ENCODE measurements around the gene ADGRG2.

The ADGRG2 gene, protein sequence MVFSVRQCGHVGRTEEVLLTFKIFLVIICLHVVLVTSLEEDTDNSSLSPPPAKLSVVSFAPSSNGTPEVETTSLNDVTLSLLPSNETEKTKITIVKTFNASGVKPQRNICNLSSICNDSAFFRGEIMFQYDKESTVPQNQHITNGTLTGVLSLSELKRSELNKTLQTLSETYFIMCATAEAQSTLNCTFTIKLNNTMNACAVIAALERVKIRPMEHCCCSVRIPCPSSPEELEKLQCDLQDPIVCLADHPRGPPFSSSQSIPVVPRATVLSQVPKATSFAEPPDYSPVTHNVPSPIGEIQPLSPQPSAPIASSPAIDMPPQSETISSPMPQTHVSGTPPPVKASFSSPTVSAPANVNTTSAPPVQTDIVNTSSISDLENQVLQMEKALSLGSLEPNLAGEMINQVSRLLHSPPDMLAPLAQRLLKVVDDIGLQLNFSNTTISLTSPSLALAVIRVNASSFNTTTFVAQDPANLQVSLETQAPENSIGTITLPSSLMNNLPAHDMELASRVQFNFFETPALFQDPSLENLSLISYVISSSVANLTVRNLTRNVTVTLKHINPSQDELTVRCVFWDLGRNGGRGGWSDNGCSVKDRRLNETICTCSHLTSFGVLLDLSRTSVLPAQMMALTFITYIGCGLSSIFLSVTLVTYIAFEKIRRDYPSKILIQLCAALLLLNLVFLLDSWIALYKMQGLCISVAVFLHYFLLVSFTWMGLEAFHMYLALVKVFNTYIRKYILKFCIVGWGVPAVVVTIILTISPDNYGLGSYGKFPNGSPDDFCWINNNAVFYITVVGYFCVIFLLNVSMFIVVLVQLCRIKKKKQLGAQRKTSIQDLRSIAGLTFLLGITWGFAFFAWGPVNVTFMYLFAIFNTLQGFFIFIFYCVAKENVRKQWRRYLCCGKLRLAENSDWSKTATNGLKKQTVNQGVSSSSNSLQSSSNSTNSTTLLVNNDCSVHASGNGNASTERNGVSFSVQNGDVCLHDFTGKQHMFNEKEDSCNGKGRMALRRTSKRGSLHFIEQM
- 0 reads per million in 4 donors for total RNA-seq

DNA sequence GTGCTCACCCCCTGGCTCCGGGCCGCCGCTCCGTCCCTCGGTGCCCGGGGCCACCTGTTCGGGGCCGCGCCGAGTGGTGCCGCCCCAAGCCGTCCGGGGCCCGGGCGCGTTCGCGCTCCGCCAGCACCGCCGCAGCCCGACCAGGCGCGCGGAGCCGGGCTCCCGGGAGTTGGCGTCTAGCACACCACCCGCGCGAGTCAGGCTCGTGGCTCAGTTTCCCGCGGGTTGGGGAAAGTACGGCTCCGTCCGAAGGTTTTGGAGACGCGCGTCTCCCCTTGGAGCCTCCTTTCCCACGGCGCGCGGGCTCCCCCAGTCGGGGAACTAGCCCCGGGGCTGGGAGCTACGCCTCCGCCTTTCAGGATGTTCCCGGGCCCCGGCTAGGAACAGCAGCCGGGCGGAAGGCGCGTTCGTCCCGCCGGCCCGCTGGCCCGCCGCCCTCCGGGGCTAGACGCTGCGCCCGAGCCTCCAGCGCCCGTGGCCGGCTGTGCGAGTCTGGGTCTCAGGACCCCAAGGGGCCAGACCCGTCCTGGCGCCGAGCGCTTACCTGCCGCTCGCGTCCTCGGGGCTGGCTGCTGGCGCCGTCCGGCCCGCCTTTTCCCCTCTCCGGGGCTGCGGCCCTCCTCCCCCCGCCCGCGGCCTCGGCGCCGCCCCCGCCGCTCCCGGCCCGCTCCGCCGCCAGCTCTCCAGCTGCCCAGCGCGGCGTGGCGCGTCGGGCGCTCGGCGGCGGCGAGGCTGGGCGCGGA lies at the start of gene ADGRG2:
TSS of gene ADGRG2 (minus strand) at position 571 of the 743 bp plus-strand sequence. CDS start 53,634 bp downstream, outside the sequence.
- DNase-seq, result no peak

DNA sequence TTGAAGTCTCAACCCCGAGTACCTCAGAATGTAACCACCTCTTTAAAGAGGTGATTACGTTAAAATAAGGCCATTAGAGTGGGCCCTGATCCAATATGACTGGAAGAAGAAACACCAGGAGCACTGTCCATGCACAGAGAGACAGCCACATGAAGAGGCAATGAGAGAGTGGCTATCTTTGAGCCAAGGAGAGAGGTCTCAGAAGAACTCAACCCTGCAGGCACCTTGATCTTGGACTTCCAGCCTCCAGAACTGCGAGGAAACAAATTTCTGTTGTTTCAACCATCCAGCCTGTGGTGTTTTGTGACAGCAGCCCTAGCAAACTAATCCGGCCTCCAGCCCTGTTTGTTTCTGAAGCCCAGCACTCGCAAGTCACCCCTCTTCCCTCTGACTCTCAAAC lies 46.3 kb upstream of the ADGRG2 start:
- DNase-seq, result no peak

DNA sequence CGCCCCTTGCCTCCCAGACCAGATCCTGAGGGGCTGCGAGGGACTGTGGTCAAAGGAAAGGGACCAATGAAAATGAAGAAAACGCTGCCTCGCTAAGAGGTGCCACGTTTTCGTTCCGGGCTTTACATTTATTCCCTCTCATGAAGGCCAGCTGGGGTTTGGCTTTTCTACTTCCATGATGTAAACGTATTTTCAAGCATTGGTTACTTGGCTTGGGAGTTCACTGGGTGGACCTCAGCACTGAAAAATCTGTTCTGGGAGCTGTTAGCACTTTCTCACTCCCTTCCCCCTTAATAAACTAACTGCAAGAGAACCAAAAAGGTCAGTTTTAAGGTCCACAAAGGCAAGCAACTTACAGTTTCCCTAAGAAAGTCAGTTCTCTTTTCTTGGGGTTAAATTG lies 40.6 kb upstream of the ADGRG2 start:
- no peak for DNase-seq

DNA sequence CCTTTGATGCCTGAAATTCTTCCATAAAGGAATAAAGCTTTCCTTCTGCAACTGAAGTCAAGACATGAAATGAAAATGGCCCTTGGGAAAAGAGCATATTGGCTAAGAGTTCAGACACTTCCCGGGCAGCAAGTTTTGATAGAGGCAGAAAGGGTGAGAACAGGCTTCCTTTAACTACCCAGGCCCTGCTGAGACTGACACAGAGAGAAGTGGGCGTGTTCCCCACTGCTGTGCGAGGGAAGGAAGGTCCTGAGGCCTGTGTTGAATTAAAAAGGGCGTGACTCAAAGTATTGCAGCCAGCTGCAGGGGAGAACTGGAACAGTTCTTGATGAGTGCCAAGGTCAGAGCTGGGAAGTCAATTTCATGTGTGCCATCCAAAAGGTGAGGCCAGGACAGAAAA lies 33.9 kb upstream of the ADGRG2 start:
- no peak for DNase-seq

DNA sequence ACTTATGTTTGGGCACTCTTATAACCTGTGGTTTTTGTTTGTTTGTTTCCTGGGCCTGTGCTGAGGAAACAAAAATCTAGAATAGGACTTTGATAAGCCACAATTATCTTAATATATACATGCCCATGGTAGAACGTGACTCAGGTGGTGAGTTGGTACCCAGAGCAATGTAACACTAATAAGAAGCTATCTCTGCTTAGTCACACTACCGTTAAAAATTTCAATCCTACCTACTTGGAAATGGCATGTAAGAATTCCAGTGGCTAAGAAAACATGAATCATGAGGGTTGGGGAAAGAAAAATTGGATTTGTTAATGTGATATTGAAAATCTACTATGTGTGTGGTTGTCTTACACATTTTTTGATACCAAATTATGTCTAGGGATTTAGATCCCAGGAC lies 30.5 kb upstream of the ADGRG2 start:
- DNase-seq, result no peak

DNA sequence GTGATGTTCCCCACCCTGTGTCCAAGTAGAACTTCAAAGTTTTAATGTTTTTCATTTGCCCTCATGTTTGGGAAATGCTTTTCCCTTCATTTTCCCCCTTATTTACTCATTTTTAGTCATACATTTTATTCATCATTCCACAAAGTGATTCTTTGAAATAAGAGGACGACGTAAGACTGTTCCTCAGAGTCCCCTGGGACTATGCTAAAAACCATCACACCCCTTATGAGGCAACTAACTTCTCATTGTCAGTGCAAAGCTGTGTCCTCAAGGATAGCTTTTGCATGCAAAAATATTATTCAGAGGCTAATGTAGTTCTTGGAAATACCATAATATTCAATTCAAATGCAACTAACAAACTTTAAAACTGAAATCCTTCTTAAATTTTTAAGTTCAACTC lies 14.8 kb upstream of the ADGRG2 start:
- no peak for DNase-seq

DNA sequence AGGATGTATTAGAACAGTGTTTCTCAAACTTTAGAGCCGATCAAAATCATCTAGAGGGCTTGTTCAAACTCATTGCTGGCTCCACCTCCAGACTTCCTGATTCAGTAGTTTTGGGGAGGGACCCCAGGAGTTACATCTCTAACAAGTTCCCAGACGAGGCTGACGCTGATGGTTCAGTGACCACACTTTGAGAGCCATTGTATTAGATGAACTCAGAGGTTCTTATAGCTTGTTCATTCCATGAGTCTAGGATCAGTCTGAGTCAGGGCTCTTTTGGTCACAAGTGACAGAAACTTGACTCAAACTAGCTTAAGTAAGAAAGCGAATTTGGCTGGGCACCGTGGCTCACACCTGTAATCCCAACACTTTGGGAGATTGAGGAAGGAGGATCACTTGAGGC lies 11.5 kb upstream of the ADGRG2 start:
- no peak for DNase-seq

DNA sequence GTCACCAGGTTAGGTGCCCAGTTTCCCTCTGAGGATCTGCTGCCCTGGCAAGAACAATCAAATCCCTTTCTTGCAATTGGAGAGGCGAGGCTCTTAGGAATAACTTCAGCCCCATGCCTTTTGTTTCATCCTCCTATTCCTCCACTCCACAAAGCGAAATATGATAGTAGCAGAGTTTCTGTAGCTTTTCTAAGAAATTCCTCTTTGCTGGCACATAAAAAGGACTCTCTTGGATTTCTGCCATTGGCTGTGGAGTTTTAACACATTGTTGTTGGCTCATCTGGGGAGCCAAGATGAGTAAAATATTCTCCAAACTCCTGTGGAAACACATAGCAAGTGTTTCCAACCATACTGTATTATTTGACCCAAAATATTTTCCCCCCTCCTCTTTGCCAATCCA lies 11.0 kb upstream of the ADGRG2 start:
- DNase-seq, result no peak

DNA sequence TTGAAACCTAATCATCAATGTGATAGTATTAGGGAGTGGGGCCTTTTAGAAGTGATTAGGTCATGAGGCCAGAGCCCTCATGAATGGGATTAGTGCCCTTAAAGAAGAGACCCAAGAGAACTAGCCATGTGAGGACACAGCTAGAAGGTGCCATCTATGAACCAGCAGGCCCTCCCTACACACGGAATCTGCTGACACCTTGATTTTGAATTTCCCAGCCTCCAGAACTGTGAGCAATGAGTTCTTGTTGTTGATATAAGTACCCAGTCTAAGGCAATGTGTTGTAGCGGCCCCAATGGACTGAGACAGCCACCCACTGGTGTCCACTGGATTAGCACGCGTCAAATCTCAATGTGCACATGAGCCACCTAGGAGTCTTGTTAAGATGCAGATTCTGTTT lies 8.4 kb upstream of the ADGRG2 start:
- DNase-seq, result no peak

DNA sequence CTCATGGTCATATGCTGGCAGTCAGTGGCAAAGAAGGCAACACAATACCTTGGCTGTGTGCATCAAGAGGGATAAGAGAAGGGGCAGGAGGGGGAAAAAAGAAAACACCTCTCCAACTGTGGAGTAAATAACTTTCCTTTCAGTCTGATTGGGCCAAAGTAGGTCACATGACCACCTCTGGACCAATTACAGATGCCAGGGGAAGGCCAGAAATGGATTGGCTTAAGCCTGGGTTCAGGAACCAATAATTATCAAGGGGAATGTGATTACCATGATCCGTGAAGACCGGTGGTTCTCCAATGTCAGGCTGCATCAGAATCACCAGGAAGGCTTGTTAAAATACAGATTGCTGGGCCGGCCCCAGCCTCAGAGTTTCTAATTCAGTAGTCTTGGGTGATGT lies 7.4 kb upstream of the ADGRG2 start:
- DNase-seq, result no peak

DNA sequence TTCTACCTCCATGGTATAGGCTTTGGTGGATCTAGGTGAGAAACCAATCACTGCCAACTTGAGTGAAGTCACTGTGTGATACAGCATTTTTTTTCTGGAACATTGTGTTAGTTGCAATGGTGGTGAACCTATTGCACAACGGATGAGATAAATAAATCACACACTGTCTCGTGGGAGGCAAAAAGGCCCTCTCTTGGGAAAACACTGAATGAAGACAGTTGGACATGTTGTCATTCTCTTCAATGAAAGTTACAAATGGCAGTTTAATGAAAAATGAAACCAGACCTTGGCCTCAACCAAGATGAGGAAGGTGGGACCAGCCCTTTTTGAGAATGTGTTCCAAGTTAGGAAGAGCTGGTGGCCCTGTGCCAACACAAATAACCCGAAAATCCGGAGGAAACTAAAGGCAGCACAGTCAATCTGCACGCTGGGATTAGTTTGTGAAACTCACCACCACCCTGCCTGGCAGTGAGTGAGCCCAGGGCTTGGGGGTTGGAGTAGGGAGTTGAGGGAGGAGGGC lies 5.4 kb upstream of the ADGRG2 start:
- DNase-seq, result no peak

DNA sequence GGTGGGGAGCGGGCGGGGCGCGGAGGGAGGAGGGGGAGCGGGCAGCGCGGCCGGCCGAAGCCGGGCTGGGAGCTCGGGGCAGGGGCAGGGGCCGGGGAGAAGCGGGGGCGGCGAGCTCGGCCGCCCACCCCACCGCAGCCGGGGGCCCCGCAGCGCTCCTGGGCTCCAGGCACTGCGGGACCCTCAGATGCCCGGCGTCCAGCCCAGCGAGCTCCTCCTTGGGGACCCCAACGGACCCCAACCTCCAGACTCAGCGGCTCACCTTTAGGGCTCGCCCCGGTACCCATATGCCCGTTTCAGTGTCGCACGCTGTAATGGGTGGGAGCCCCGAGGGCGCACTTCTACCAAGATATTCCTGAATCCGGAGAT lies 357 bp upstream of the ADGRG2 start:
- DNase-seq, result no peak

DNA sequence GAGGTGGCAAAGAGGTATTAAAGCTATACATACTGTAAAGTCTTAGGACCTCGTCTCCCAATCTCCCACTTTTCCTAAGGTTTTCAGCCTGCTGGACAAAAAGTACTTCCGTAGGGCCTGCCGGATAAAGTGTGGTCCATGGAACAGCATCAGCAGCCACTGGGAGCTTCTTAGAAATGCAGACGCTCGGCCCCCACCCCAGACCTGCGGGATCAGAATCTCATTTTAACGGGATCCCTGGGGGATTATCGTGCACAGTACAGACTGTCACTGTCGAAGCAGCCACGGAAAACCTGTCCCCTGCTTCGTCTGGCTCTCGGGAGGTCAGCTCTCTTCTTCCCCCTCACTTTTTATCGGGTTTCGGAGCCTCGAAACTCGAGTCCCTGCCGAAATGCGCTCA lies 802 bp downstream of the ADGRG2 start:
- no peak for DNase-seq

DNA sequence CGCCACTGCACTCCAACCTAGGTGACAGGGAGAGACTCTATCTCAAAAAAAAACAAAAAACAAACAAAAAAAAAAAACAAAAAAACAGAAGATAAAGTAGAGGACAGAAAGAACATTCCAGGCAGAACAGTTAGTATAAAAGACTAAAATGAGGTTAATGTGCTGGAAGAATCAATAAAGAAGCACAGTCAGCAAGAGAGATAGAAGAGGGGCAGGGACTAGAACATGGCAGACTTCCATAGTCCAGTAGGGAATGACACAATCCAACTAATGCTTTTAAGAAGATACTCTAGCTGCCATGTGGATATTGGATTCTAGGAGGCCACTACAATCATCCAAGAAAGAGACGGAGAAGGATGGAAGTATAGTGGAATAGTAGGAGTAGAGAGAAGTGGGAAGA lies 11.6 kb downstream of the ADGRG2 start:
- DNase-seq, result no peak

DNA sequence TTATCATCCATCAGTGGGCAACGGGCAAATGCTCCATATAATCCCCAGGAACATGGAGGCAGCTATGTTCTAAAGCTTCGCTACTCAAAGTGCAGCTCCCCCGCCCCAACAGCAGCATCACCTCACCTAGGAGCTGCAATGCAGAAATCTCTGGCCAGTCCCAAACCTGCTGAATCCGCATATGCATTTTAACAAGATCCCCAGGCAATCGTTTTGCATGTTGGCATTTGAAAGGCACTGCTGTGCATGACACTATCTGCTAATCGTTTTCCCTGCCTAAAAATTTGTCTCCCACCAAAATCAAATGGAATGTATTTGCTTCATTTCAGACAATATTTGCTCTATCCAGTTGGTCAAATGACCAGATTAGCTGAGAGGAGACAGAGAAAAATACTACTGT lies 15.2 kb downstream of the ADGRG2 start:
- DNase-seq, result no peak

DNA sequence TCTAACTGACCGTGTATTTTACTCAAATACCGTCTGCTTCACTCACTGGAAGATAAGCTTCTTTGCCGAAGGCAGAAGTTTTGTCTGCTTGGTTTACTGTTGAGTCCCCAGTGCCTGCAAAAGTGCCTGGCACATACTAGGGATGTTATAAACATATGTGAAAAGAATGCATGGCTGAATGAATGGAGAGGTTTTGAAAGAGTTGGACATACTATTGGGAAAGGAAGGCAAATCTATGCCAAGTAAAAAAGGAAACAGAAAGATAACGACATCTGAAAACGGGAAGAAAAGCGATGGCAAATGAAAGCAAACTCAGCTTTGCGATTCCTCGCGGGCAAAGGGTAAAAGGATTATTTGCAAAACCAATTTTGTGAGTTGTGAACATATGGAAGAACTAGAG lies 21.7 kb downstream of the ADGRG2 start:
- no peak for DNase-seq

DNA sequence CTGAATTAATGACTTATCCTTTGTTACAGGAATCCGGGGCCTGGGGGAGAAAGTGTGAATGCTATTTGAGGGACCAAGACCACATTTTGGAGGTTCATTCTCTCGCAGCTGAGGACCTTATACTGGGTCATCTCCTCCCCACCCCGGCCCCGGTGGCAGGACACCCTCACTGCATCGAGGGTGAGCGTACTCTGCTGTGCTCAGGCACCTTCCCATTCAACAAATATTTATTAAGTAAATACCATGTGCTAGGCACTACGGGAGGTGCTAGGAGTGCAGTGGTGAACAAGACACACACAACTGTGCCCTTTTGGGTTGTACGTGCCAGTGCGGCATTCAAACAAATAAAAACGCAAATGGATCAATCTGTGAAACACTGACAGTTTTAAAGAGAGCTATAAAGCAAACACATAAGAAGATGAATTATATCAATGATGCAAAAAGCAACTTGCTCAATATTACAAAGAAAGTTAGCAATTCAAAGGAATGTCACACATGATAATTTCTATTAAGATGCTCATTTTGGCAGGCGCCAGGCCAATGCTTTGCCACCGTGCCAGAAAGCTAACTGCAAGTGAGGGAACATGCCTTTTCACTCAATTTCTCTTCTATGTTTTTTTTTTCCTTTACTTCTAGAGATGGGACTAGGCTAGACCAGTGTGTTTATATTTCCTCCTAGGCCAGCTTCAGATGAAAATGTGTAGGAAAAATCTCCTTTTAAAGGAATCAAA lies 24.6 kb downstream of the ADGRG2 start:
- no peak for DNase-seq

DNA sequence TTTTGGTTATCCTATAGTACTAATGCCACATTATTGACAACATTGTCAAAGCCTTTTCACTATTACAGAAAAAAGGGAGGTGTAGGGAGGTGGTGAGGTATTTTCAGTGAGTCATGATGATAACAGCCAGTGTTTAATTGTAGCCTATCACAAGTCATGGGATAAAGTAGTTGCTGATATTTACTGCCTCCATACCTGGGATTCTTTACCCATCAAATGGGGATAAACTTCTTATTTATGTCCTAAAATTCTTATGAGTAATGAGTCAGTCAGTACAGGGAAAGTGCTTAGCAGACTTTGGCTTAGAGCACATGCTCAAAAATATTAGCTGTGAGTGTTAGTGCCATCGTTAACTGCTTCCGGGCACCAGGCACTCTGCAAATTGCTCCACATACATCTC lies 25.7 kb downstream of the ADGRG2 start:
- DNase-seq, result no peak

DNA sequence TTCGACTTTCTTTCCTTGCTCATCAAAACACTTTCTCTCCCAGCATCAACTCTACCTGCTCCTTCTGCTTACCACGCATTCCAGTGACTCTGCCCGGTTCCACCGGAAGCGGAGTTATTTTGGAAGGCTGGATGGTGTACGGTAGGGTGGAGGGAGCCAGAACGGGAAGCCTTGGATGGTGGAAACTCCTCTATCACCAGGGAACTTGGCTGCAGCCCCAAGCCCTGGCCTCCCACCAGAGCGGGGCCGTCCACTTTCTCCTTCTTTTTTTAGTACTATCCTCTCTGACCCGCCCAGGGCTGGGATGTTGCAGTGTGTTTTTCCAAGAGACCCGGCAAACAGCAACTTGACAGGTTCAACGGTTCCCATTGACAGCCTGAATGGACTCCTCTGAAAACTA lies 27.6 kb downstream of the ADGRG2 start:
- no peak for DNase-seq

DNA sequence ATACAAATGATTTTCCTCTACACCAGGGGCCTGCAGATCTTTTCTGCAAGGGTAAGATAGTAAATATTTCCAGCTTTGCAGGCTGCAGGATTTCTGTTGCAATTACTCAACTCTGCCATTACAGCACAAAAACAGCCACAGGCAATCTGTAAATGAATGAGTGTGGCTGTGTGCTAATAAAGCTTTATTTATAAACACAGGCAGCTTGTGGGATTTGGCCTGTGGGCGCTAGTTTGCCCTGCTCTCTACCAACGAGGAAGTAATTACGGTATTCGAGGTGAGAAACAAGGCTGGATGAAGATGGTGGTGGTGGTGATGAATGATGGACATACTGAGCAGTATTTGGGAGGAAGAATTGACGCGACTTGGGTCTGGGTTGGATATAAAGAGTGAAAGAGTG lies 30.7 kb downstream of the ADGRG2 start:
- DNase-seq, result no peak

DNA sequence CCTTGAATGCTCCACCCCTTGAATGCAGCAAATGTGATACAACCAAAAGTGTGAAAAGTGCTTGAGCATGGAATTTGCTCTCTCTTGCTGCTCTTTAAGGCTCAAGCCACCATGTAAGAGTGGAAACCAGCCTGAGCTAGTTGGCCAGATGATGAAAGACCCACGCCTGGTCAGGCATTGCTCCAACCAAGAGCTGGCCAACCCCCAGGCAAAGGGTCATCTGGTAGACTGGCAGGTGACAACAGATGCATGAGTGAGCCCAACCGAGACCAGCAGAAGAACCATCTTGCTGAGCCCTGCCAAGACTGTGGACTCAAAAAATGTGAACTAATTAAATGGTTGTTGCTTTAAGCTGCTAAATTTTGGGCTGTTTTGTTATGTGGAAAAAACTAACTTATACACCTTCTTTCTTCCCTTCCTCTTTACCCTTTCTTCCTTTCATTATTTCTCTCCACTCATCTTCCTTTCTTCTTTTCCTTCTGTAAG lies 32.7 kb downstream of the ADGRG2 start:
- DNase-seq, result no peak
